Measurements from ENCODE around the gene NUCB1.

NUCB1 gene

GRCh38 chr19:48962029-48962848, 62.1 kb downstream of the NUCB1 start:
- FAIRE-seq (peak; percentile 62), DNase-seq (ENCODE audit: low spot score) (peak; percentile 80)

GRCh38 chr19:48962849-48963165, 62.7 kb downstream of the NUCB1 start:
- FAIRE-seq (no peak), DNase-seq (ENCODE audit: low spot score) (no peak)

- DNase-seq (ENCODE audit: low spot score) (peak; percentile 82), FAIRE-seq (peak; percentile 4)
These were observed 63.5 kb downstream of the NUCB1 start for GRCh38 chr19:48963371-48964204.

- FAIRE-seq, result no peak
- DNase-seq (ENCODE audit: low spot score), result no peak
These were observed 64.3 kb downstream of the NUCB1 start for GRCh38 chr19:48964205-48965039.

GRCh38 chr19:48965040-48965805, 65.1 kb downstream of the NUCB1 start, which contains the start of gene FTL:
FTL (plus strand) TSS chr19:48965309; CDS start chr19:48965508, 199 bp downstream.
- FAIRE-seq (peak; percentile 7), DNase-seq (ENCODE audit: low spot score) (peak; percentile 86)

GRCh38 chr19:48965806-48966540, 65.9 kb downstream of the NUCB1 start:
- DNase-seq (ENCODE audit: low spot score) (peak; percentile 50), FAIRE-seq (no peak)

- DNase-seq (ENCODE audit: low spot score), result no peak
- FAIRE-seq, result no peak
These were observed 66.6 kb downstream of the NUCB1 start for GRCh38 chr19:48966541-48967345.

- FAIRE-seq (no peak), DNase-seq (ENCODE audit: low spot score) (no peak)
These were observed 67.5 kb downstream of the NUCB1 start for GRCh38 chr19:48967346-48968178.

DNA sequence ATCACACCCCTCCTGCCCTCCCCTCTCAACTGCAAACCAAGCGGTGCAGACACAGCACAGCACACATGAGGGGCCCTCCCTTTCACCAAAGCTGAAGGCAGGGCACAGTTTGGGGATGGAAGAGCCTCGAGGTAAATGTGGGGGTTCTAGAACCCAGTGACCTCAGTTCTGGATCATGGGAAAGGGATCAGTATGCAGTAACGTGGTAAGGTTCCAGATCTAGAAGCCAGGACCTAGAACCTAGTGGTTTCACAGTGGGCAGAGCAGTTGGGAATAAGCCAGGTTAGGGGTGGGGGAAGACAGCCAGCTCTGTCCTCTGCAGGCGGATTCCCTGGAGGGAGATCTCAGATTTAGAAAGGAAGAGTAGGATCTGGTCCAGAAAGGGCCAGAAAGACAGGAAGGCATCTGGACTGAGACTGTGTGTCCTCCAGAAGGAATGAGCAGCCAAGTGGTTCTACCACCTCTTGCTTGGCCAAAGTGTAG, 68.1 kb downstream of the NUCB1 start:
- DNase-seq (ENCODE audit: low spot score) (no peak), FAIRE-seq (no peak)

DNA sequence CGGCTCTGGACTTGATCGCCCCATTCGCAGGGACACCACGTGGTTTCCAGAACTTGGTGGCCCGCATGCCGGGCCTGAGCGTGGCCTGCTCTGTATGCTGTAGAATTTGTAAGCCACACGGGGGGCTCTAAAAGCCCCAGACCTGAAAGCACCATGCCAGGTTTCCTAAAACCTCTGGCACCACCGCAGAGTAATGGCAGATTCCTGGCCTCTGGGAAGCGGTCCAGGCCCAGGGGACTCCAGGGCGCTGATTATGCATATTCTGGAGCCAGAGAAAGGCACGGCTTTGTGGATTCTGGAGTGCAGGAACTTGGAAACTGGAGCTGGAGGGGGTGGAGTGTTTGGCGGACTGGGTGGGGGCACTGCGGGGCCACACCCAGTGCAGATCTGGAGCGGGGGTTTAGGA, 68.7 kb downstream of the NUCB1 start:
- FAIRE-seq (no peak), DNase-seq (ENCODE audit: low spot score) (no peak)

DNA sequence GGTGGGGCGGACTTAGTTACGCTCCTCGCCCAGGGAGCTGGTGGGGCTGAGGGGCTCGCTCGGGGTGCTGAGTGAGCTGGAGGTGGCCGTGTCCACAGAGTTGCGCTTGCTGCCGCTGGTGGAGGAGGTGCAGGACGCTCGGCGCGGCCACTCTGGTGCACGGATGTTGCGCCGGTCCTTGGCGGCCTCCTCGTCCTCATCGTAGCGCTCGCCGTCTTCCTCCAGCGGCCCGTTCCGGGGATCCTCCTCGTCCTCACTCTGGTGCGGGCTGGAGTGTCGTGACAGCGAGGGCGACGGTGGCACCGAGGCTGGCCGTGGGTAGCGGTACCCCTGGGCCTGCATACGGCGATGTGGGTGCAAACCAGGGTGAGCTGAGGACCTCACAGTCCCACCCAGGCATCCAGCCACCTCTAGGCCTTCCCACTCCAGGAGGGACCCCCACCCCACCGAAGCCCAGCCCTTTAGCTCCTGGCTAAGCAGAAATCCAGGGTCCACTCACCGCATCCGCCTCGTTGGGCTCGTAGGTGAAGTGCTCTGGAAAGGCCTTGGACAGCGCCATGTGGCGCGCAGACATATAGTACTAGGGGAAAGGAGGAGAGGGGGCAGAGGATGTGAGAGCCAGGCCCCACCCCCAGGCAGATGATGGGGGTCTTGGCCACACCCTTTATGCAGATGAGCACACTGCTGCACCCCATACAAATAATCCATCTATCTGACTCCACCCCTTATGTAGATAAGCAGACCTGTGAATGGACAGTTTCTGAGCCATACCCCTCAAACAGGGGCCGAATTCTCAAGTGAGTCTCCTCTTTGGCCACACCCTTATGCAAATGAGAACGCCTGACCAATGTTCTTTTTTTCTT, 69.4 kb downstream of the NUCB1 start:
- no peak for FAIRE-seq
- no peak for DNase-seq (ENCODE audit: low spot score)

- FAIRE-seq (no peak), DNase-seq (ENCODE audit: low spot score) (no peak)
These were observed 70.1 kb downstream of the NUCB1 start for GRCh38 chr19:48970139-48970766.

DNA sequence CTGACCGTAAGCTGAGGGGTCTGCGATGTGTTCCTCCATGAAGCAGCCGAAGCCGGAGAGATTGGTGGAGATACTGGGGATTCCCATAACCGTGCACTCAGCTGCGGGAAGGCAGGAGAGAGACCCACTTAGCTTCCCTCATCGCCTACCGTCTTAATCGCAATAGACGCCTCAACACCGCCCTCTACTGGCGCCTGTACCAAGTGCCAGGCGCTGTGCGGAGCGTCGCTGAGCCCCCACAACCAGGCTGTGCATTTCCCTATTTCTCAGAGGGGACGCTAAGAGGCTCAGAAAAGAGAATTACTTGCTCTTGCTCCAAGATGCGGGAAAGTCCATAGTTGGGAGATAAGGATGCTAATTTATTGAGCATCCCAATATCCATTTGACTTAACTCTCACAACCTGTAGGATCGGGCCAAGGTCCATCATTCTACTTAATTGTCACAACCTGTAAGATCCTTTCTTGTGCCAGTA, 70.8 kb downstream of the NUCB1 start:
- DNase-seq (ENCODE audit: low spot score), result no peak
- FAIRE-seq, result no peak
